AG04450 (cell line): ENCODE measurements around the gene SEMA3C. TPM values are rescaled to one million over a fixed set of nuclear protein-coding genes. Genes with fewer than 3 reads are reported as not detected.

Experiments
- CTCF ChIA-PET: fragments of 300-600, 350-600 bp; formaldehyde crosslinking; extraction: SDS; loops from one replicate; lab custom pipeline; 2022; ENCODE audit warnings: antibody characterized with exemption, inconsistent platforms; lab: Charles Lee
- POLR2A ChIA-PET: fragments of 350-600 bp; formaldehyde crosslinking; extraction: SDS; loops from one replicate; lab custom pipeline; 2021; ENCODE audit warnings: antibody characterized with exemption, inconsistent platforms; lab: Yijun Ruan, JAX
- DNase-seq: peaks from one replicate; pipeline ENCODE4 v3.0.0-alpha.2; 2011; ENCODE audit warnings: low read depth, low spot score
- H3K27ac ChIP-seq: one replicate; pipeline ENCODE4 v1.5.1; 2012; ENCODE audit warnings: low read depth, low read length, control low read depth
- H3K27me3 ChIP-seq: one replicate; pipeline ENCODE4 v1.6.0; 2012; ENCODE audit warnings: low read length; ENCODE audit not compliant: control insufficient read depth, insufficient read depth
- H3K4me3 ChIP-seq: 2 replicates; pipeline ENCODE4 v1.5.1; 2011; ENCODE audit warnings: mild to moderate bottlenecking, low read depth, low read length, control low read depth
- H3K9me3 ChIP-seq: 2 replicates; pipeline ENCODE4 v1.5.1; 2012; ENCODE audit warnings: low read length; ENCODE audit not compliant: control insufficient read depth, insufficient read depth
- CTCF ChIP-seq: IDR thresholded peaks from 2 replicates; pipeline ENCODE4 v1.5.1; 2011; ENCODE audit warnings: low read depth, low read length, control low read depth, inconsistent platforms
- polyA plus RNA-seq: library from polyadenylated mRNA; depleted of rRNA; stranded (reverse); fragments of >200 nt; gene quantifications from 2 replicates; pipeline ENCODE4 v1.2.3, GENCODE V29; 2011

The SEMA3C gene
- polyA plus RNA-seq, 1 experiment: 39.9 TPM

DNA sequence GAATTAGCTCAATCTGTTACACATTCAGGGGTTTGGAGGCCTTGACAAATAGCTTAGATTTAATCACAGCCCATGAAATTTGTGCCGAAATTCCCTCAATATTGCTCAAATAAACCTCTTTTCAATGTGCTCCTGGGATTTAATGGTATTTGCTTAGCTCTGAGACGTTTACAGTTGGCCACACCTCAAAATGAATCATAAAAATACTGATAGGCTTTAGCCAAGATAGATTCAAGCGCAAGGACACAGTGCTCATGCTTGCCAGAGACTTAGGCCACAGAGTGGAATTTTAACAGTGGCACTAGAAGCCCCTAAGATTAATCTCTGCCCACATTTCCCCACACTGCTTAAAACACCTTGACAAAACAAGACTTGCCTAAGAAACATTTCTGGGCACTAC is 2.3 kb upstream of the SEMA3C start:
- ChIA-PET CTCF (interaction anchor here (1.2 to 6.7 kb wide), 3 partner anchors 525 to 549 kb away, joined by 3 to 44 read pairs (median 24); no protein-coding TSS in a partner anchor), POLR2A (no interaction called here)
- DNase-seq: no peak
- H3K27me3 ChIP-seq: no peaks in the 10 kb centered on the region
- H3K4me3 ChIP-seq: no peak overlapping the region
- no peak for TF ChIP-seq CTCF
- H3K9me3 ChIP-seq: no peaks in the 10 kb centered on the region
- H3K27ac ChIP-seq: no peak overlapping the region

DNA sequence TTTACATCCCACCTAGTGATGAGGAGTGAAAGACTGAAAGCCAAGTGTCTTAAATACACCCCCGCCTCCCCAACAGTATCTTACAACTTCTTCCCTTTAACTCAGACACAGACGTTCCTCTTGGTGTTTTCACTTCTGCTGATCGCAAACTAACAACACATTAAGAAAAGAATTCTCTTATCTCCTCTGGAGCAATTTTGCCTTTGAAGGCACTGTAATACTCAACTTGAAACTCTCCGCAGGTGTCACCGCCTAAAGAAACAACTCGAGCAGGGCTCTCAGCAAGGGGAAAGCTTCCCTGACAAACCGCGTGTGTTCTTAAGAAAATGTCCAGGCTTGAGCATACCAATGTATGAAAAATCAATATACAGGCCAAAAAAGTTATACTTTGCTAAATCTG is 452 bp downstream of the SEMA3C start:
- Histone ChIP-seq H3K9me3 (no peaks in the 10 kb centered on the region), H3K4me3 (peak overlapping the region; percentile 69), H3K27me3 (no peaks in the 10 kb centered on the region), H3K27ac (no peak overlapping the region)
- ChIA-PET CTCF (interaction anchor here (1.1 to 6.7 kb wide), 3 partner anchors 514 to 551 kb away, joined by 4 to 44 read pairs (median 20); no protein-coding TSS in a partner anchor), POLR2A (interaction anchor here (0.5 to 1.5 kb wide), 11 partner anchors 22 to 1514 kb away, joined by 3 to 8 read pairs (median 5); no protein-coding TSS in a partner anchor)
- no peak for DNase-seq
- no peak for TF ChIP-seq CTCF

- no peaks in the 10 kb centered on the region for H3K27me3 ChIP-seq
- ChIA-PET CTCF (interaction anchor here (0.7 to 6.7 kb wide), 11 partner anchors 8 to 553 kb away, joined by 3 to 44 read pairs (median 3); no protein-coding TSS in a partner anchor), POLR2A (no interaction called here)
- peak overlapping the region; percentile 69 for H3K4me3 ChIP-seq
- no peak for DNase-seq
- no peaks in the 10 kb centered on the region for H3K9me3 ChIP-seq
- H3K27ac ChIP-seq: no peak overlapping the region
- TF ChIP-seq CTCF: peak; percentile 60
These were observed 1.8 kb downstream of the SEMA3C start for GRCh38 chr7:80916770-80917741.

GRCh38 chr7:80910228-80910627 is 8.6 kb downstream of the SEMA3C start:
- DNase-seq: no peak
- no peaks in the 10 kb centered on the region for H3K27me3 ChIP-seq
- TF ChIP-seq CTCF: no peak
- ChIA-PET CTCF (no interaction called here), POLR2A (no interaction called here)
- no peaks in the 10 kb centered on the region for H3K9me3 ChIP-seq
- H3K4me3 ChIP-seq: no peak overlapping the region
- no peak overlapping the region for H3K27ac ChIP-seq

DNA sequence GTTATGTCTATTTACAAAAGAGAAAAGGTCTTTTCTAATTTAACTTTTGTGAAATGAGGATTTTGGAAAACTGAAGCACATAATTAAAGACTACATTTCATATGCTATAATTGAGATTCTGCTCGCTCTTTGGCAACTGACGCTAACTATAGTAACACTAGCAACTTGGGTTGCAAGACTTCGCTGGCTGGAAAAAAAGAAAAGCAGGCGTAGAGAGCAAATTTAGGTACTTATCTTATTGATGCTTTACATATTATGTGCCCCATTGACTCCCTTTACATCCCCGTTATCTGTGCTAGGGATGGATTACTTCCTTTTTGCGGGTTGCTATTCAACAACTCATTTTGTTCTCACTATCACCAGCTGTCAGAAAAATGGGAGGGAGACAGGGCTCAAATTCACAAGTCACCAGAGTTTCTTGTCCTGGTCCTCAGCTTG is 10.5 kb downstream of the SEMA3C start:
- Histone ChIP-seq H3K27me3 (no peaks in the 10 kb centered on the region), H3K4me3 (no peak overlapping the region), H3K27ac (no peak overlapping the region), H3K9me3 (no peaks in the 10 kb centered on the region)
- no peak for TF ChIP-seq CTCF
- DNase-seq: no peak
- CTCF ChIA-PET: interaction anchor here (0.8 kb wide), 1 partner anchor 9 kb away, joined by 3 read pairs; no protein-coding TSS in a partner anchor
- POLR2A ChIA-PET: no interaction called here
